AG04450 (cell line): ENCODE data around the gene PCA3. TPM values are rescaled to one million over a fixed set of nuclear protein-coding genes. Genes with fewer than 3 reads are reported as not detected.
A peak's percentile ranks its signal among the peaks of the same experiment; 100 is the strongest.

Experiments
- CTCF ChIA-PET: fragments of 300-600, 350-600 bp; formaldehyde crosslinking; extraction: SDS; loops from one replicate; lab custom pipeline; 2022; ENCODE audit warnings: antibody characterized with exemption, inconsistent platforms; lab: Charles Lee
- POLR2A ChIA-PET: fragments of 350-600 bp; formaldehyde crosslinking; extraction: SDS; loops from one replicate; lab custom pipeline; 2021; ENCODE audit warnings: antibody characterized with exemption, inconsistent platforms; lab: Yijun Ruan, JAX
- DNase-seq: peaks from one replicate; pipeline ENCODE4 v3.0.0-alpha.2; 2011; ENCODE audit warnings: low read depth, low spot score
- H3K27ac ChIP-seq: one replicate; pipeline ENCODE4 v1.5.1; 2012; ENCODE audit warnings: low read depth, low read length, control low read depth
- H3K27me3 ChIP-seq: one replicate; pipeline ENCODE4 v1.6.0; 2012; ENCODE audit warnings: low read length; ENCODE audit not compliant: control insufficient read depth, insufficient read depth
- H3K4me3 ChIP-seq: 2 replicates; pipeline ENCODE4 v1.5.1; 2011; ENCODE audit warnings: mild to moderate bottlenecking, low read depth, low read length, control low read depth
- H3K9me3 ChIP-seq: 2 replicates; pipeline ENCODE4 v1.5.1; 2012; ENCODE audit warnings: low read length; ENCODE audit not compliant: control insufficient read depth, insufficient read depth
- polyA plus RNA-seq: library from polyadenylated mRNA; depleted of rRNA; stranded (reverse); fragments of >200 nt; gene quantifications from 2 replicates; pipeline ENCODE4 v1.2.3, GENCODE V29; 2011
- TF ChIP-seq, protein P1 (sequence below): IDR thresholded peaks from 2 replicates; pipeline ENCODE4 v1.5.1; 2011; ENCODE audit warnings: low read depth, low read length, control low read depth, inconsistent platforms

PCA3 gene
- polyA plus RNA-seq, 1 experiment, result not detected

- ChIA-PET CTCF (interaction anchor here (0.5 kb wide), 1 partner anchor 448 kb away, joined by 3 read pairs; no protein-coding TSS in a partner anchor), POLR2A (no interaction called here)
- TF ChIP-seq, protein P1, sequence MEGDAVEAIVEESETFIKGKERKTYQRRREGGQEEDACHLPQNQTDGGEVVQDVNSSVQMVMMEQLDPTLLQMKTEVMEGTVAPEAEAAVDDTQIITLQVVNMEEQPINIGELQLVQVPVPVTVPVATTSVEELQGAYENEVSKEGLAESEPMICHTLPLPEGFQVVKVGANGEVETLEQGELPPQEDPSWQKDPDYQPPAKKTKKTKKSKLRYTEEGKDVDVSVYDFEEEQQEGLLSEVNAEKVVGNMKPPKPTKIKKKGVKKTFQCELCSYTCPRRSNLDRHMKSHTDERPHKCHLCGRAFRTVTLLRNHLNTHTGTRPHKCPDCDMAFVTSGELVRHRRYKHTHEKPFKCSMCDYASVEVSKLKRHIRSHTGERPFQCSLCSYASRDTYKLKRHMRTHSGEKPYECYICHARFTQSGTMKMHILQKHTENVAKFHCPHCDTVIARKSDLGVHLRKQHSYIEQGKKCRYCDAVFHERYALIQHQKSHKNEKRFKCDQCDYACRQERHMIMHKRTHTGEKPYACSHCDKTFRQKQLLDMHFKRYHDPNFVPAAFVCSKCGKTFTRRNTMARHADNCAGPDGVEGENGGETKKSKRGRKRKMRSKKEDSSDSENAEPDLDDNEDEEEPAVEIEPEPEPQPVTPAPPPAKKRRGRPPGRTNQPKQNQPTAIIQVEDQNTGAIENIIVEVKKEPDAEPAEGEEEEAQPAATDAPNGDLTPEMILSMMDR, result no peak
- Histone ChIP-seq H3K27ac (no peak overlapping the region), H3K9me3 (no peaks in the 10 kb centered on the region), H3K27me3 (peaks cover 3% of the 10 kb centered on the region), H3K4me3 (no peak overlapping the region)
- no peak for DNase-seq
Measured at GRCh38 chr9:76720245-76720644, 44.0 kb upstream of the PCA3 start.

GRCh38 chr9:76725011-76725546, 39.2 kb upstream of the PCA3 start:
- Histone ChIP-seq H3K9me3 (no peaks in the 10 kb centered on the region), H3K27me3 (no peaks in the 10 kb centered on the region), H3K4me3 (no peak overlapping the region), H3K27ac (no peak overlapping the region)
- no peak for DNase-seq
- ChIA-PET POLR2A (no interaction called here), CTCF (no interaction called here)
- TF ChIP-seq, protein P1, result no peak

- no peak for DNase-seq
- Histone ChIP-seq H3K27me3 (no peaks in the 10 kb centered on the region), H3K27ac (peak overlapping the region; percentile 11), H3K9me3 (no peaks in the 10 kb centered on the region), H3K4me3 (no peak overlapping the region)
- TF ChIP-seq, protein P1, result no peak
- CTCF ChIA-PET, result no interaction called here
- POLR2A ChIA-PET, result no interaction called here
Measured at GRCh38 chr9:76725885-76726284, 38.4 kb upstream of the PCA3 start.

GRCh38 chr9:76729116-76729515, 35.1 kb upstream of the PCA3 start:
- CTCF ChIA-PET, result no interaction called here
- no peak for DNase-seq
- no peaks in the 10 kb centered on the region for H3K9me3 ChIP-seq

DNA sequence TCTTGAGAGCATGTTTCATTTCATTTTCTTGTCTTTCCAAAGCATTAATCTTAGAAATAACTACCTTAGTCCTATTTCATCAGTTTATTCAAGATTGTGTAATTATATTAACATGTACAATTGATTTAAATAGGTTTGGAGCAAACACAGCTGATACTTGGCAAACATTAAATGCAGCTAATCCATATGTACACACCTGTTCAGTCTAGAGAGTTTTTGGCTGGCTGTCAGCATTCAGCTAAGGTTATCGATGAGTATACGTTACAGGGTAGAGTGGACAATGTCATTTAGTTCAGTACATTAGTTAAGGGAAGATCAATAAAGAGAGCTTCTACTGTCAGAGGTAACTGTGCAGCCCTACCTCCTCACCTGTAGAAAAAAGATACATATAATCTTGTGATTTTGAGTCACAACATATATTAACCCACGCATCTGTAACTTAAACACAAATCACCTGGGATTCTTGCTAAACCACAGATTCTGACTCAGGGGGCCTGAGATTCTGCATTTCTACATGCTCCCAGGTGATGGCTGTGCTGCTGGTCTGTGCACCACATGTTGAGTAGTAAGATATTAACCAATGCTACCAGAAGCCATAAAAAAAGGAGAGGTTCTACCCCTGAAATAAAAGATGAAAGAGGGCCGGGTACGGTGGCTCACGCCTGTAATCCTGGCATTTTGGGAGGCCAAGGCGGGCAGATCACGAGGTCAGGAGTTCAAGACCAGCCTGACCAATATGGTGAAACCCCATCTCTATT, 34.1 kb upstream of the PCA3 start:
- CTCF ChIA-PET, result no interaction called here
- H3K9me3 ChIP-seq, result no peaks in the 10 kb centered on the region
- POLR2A ChIA-PET, result no interaction called here
- DNase-seq, result no peak
- no peak overlapping the region for H3K4me3 ChIP-seq
- no peaks in the 10 kb centered on the region for H3K27me3 ChIP-seq
- no peak overlapping the region for H3K27ac ChIP-seq
- TF ChIP-seq, protein P1, result no peak

More at GRCh38 chr9:76729116-76729515, 35.1 kb upstream of the PCA3 start:
- Histone ChIP-seq H3K27ac (no peak overlapping the region), H3K27me3 (no peaks in the 10 kb centered on the region), H3K4me3 (no peak overlapping the region)
- TF ChIP-seq, protein P1, result no peak
- POLR2A ChIA-PET, result no interaction called here
